ENCODE measurements around the gene ARHGAP11A. TPM values are rescaled to one million over a fixed set of nuclear protein-coding genes. Genes with fewer than 3 reads are reported as not detected.

The ARHGAP11A gene
- total and polyA plus RNA-seq, 2 of the 8 experiments (the other 6 are each of a cell fraction or from before 2014, with no cell fraction given) = 8.1 to 112 TPM

DNA sequence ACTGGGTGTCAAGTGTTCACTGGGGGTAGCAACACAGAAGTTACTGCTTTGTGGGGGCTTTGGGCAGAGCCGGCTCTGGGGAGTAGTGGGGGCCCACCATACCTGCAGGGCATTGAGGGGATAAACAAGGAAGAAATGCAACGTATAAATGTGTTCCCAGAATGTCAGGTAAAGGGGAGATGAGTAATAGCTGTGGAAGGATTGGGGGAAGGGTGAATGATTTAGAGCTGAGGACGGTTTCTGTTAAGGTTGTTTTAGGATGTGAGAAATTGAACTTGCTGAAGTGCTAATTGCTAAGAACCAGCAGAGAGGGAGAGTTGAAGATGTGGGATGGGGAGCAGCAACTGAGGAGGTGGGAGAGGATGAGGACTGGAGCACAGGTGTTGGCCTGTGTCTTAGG lies 36.9 kb downstream of the ARHGAP11A start:
- Histone ChIP-seq H2AFZ (ENCODE audit: low read length) (peak overlapping the region; percentile 45; the same call in 1 of the 2 replicates), H4K20me1 (replicated peaks in 1 of 2; ENCODE audit: control insufficient read depth in 1 of 2, insufficient read depth in 2 of 2, low read length in 2 of 2) (no peaks in the 10 kb centered on the region), H4K8ac (ENCODE audit: extremely low read depth, insufficient read depth, low read length) (0 out of 2 replicates have a peak overlapping the region, but pooled peaks have one; percentile 52), H3K79me1 (ENCODE audit: low read depth, low read length) (no peaks in the 10 kb centered on the region), H3K4me1 (replicated peaks in 1 of 4; ENCODE audit: control insufficient read depth in 3 of 4, insufficient read depth in 4 of 4, low read length in 3 of 4) (peaks cover 0 to 12% (median 2%) of the 10 kb centered on the region in 4 experiments; a peak in 4 of 7 replicates), H3K9ac (replicated peaks in 1 of 4; ENCODE audit: extremely low read depth in 1 of 4, low read depth in 3 of 4, low read length in 3 of 4) (no peak overlapping the region), H3K79me2 (ENCODE audit: control insufficient read depth in 1 of 2, insufficient read depth in 2 of 2, low read length in 2 of 2) (no peaks in the 10 kb centered on the region), H3K4me3 (ENCODE audit: extremely low read depth in 1 of 4, insufficient read depth in 2 of 4, low read depth in 3 of 4, low read length in 4 of 4) (no peak overlapping the region), H3K23ac (ENCODE audit: insufficient read length) (no peak overlapping the region), H3K18ac (ENCODE audit: extremely low read depth, low read length) (0 out of 2 replicates have a peak overlapping the region, but pooled peaks have one; percentile 2), H3K23me2 (ENCODE audit: low read depth, low read length) (no peaks in the 10 kb centered on the region), H3K27me3 (replicated peaks in 1 of 4; ENCODE audit: control insufficient read depth in 3 of 4, extremely low read depth in 1 of 4, insufficient read depth in 3 of 4, low read length in 3 of 4) (no peaks in the 10 kb centered on the region), H3K14ac (ENCODE audit: insufficient read length) (no peak overlapping the region), H4K5ac (ENCODE audit: insufficient read length, low read depth, low read length) (no peak overlapping the region), H2BK15ac (ENCODE audit: low read length) (no peak overlapping the region), H2BK12ac (ENCODE audit: low read depth, low read length) (no peak overlapping the region), H3K9me3 (ENCODE audit: insufficient read depth in 2 of 2, low read depth in 1 of 2, low read length in 1 of 2) (no peaks in the 10 kb centered on the region), H3K36me3 (ENCODE audit: control insufficient read depth in 2 of 4, insufficient read depth in 4 of 4, low read length in 3 of 4) (peaks cover 0 to 2% (median 0%) of the 10 kb centered on the region in 4 experiments; a peak in 2 of 8 replicates), H4K91ac (replicated peaks; ENCODE audit: insufficient read length, low read length) (no peak overlapping the region), H3K56ac (replicated peaks; ENCODE audit: insufficient read length, low read depth, low read length) (no peak overlapping the region), H2BK20ac (ENCODE audit: low read length) (no peak overlapping the region), H3K4me2 (ENCODE audit: insufficient read depth in 1 of 2, low read depth in 2 of 2, low read length in 2 of 2) (no peak overlapping the region), H2BK120ac (replicated peaks; ENCODE audit: low read depth, low read length) (no peak overlapping the region), H2AK5ac (ENCODE audit: low read depth, low read length) (no peak overlapping the region), H3K4ac (replicated peaks; ENCODE audit: insufficient read length, low read depth, low read length) (no peak overlapping the region), H2BK5ac (ENCODE audit: low read depth, low read length) (no peak overlapping the region), H3K27ac (ENCODE audit: low read depth, low read length) (no peak overlapping the region)
- POLR2A ChIA-PET (ENCODE audit: partially characterized antibody) = interaction anchor here (0.6 to 1.0 kb wide), 3 partner anchors 11 to 589 kb away, joined by 3 to 4 read pairs (median 4); partner anchors contain the start of gene SCG5
- DNase-seq (ENCODE audit: low read depth in 1 of 2, low spot score in 2 of 2) (no peak), FAIRE-seq (no peak)
- CTCF ChIA-PET (ENCODE audit: partially characterized antibody) = interaction anchor here (0.7 to 4.8 kb wide), 5 partner anchors 8 to 304 kb away, joined by 3 to 48 read pairs (median 6); no protein-coding TSS in a partner anchor
- WGBS, 2 experiments (ENCODE audit: extremely low coverage in 1 of 2, insufficient coverage in 1 of 2, insufficient read length in 1 of 2, insufficient replicate concordance in 2 of 2, low coverage in 1 of 2, low lambda C conversion rate in 2 of 2, missing lambda C conversion rate in 1 of 2) = 73 to 100% methylated on average over 1 to 3 of the region's 3 CpGs
- no peak for TF ChIP-seq YY1 (IDR thresholded peaks at IDR 0.05; ENCODE audit: low read depth, low read length)
- no peak for TF ChIP-seq GABPA (IDR thresholded peaks at IDR 0.05; ENCODE audit: borderline replicate concordance, insufficient read depth, low read length)
- TF ChIP-seq MAFK (IDR thresholded peaks at IDR 0.05; ENCODE audit: low read depth, low read length) = no peak
- no peak for TF ChIP-seq CBX5 (IDR thresholded peaks at IDR 0.05; ENCODE audit: low read depth, low read length)
- no peak for TF ChIP-seq TAF7 (optimal IDR thresholded peaks at IDR 0.05; ENCODE audit: borderline replicate concordance, low read depth, low read length)
- no peak for TF ChIP-seq BCL11A (IDR thresholded peaks at IDR 0.05; ENCODE audit: low read depth in 2 of 2, low read length in 2 of 2)
- TF ChIP-seq CHD2 (IDR thresholded peaks at IDR 0.05; ENCODE audit: low read length) = no peak
- TF ChIP-seq, protein P1, sequence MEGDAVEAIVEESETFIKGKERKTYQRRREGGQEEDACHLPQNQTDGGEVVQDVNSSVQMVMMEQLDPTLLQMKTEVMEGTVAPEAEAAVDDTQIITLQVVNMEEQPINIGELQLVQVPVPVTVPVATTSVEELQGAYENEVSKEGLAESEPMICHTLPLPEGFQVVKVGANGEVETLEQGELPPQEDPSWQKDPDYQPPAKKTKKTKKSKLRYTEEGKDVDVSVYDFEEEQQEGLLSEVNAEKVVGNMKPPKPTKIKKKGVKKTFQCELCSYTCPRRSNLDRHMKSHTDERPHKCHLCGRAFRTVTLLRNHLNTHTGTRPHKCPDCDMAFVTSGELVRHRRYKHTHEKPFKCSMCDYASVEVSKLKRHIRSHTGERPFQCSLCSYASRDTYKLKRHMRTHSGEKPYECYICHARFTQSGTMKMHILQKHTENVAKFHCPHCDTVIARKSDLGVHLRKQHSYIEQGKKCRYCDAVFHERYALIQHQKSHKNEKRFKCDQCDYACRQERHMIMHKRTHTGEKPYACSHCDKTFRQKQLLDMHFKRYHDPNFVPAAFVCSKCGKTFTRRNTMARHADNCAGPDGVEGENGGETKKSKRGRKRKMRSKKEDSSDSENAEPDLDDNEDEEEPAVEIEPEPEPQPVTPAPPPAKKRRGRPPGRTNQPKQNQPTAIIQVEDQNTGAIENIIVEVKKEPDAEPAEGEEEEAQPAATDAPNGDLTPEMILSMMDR (IDR thresholded peaks at IDR 0.05; ENCODE audit: control extremely low read depth in 1 of 3, insufficient read depth in 1 of 3, low read depth in 1 of 3, low read length in 3 of 3) = no peak
- TF ChIP-seq BRCA1 (IDR thresholded peaks at IDR 0.05; ENCODE audit: low read depth, low read length) = no peak
- no peak for TF ChIP-seq GTF2F1 (IDR thresholded peaks at IDR 0.05; ENCODE audit: borderline replicate concordance, low read depth, low read length)
- TF ChIP-seq TAF1 (IDR thresholded peaks at IDR 0.05; ENCODE audit: low read depth, low read length) = no peak
